GOT3 (cell line): ENCODE measurements around the gene CAPN10.

ENCODE experiments used
- DNase-seq: peaks from one replicate; lab custom pipeline; 2025; ENCODE audit warnings: mixed read lengths; lab: John Stamatoyannopoulos, UW

Gene CAPN10

GRCh38 chr2:240589375-240589774 lies 2.8 kb downstream of the CAPN10 start:
- no peak for DNase-seq

- no peak for DNase-seq
Observed at GRCh38 chr2:240589850-240590525, 3.5 kb downstream of the CAPN10 start.

- no peak for DNase-seq
Observed at GRCh38 chr2:240590681-240591111, 4.2 kb downstream of the CAPN10 start.

- no peak for DNase-seq
Observed at GRCh38 chr2:240591226-240591625, 4.7 kb downstream of the CAPN10 start.

- no peak for DNase-seq
Observed at GRCh38 chr2:240591784-240592183, 5.2 kb downstream of the CAPN10 start.

GRCh38 chr2:240593026-240593702 lies 6.6 kb downstream of the CAPN10 start:
- no peak for DNase-seq

- no peak for DNase-seq
Observed at GRCh38 chr2:240593703-240594451, 7.3 kb downstream of the CAPN10 start.

GRCh38 chr2:240594511-240595380 lies 8.2 kb downstream of the CAPN10 start:
- DNase-seq: no peak

- DNase-seq: no peak
Observed at GRCh38 chr2:240595381-240596079, 9.0 kb downstream of the CAPN10 start.

- DNase-seq: no peak
Observed at GRCh38 chr2:240596080-240596460, 9.5 kb downstream of the CAPN10 start.

- DNase-seq: no peak
Observed at GRCh38 chr2:240596491-240596931, 10.0 kb downstream of the CAPN10 start.

- no peak for DNase-seq
Observed at GRCh38 chr2:240597054-240597418, 10.5 kb downstream of the CAPN10 start.

GRCh38 chr2:240597419-240598181 lies 11.1 kb downstream of the CAPN10 start:
- no peak for DNase-seq

GRCh38 chr2:240598311-240598911 lies 11.9 kb downstream of the CAPN10 start:
- no peak for DNase-seq

- DNase-seq: no peak
Observed at GRCh38 chr2:240599141-240599583, 12.6 kb downstream of the CAPN10 start.

GRCh38 chr2:240600451-240600961 lies 14.0 kb downstream of the CAPN10 start:
- no peak for DNase-seq

- DNase-seq: no peak
Observed at GRCh38 chr2:240601061-240601830, 14.7 kb downstream of the CAPN10 start.

- no peak for DNase-seq
Observed at GRCh38 chr2:240601831-240602160, 15.3 kb downstream of the CAPN10 start.
